Tibial nerve (tissue), 4 donors: ENCODE results near the gene TM9SF4. TPM values are rescaled to one million over a fixed set of nuclear protein-coding genes. Genes with fewer than 3 reads are reported as not detected.

Experiments
- DNase-seq, 2 donors: peaks; one replicate each; pipeline ENCODE4 v3.0.0-alpha.2; 2019; ENCODE audit warnings: low spot score in 2 of 2
- H3K27ac ChIP-seq, 4 donors: fragments of 200-600 bp; sonication (generic) in 3 of 4; one replicate each; pipeline ENCODE4 v1.5.1; 2017 to 2019; ENCODE audit warnings: mild to moderate bottlenecking in 1 of 4
- H3K27me3 ChIP-seq, 2 donors: fragments of 200-600 bp; sonication (generic) in 1 of 2; one replicate each; pipeline versions ENCODE4 v1.5.1 to v1.6.0; 2017 to 2019
- H3K36me3 ChIP-seq, 3 donors: fragments of 200-600 bp; sonication (generic); one replicate each; pipeline ENCODE4 v1.5.1; 2018 to 2019
- H3K4me1 ChIP-seq, 4 donors: fragments of 200-600 bp; sonication (generic) in 3 of 4; one replicate each; pipeline ENCODE4 v1.5.1; 2017 to 2019
- H3K4me3 ChIP-seq, 4 donors: fragments of 200-600 bp; sonication (generic) in 3 of 4; one replicate each; pipeline ENCODE4 v1.5.1; 2017 to 2019; ENCODE audit warnings: mild to moderate bottlenecking in 1 of 4, moderate library complexity in 1 of 4
- H3K9me3 ChIP-seq, 4 donors: fragments of 200-600 bp; sonication (generic) in 3 of 4; one replicate each; pipeline ENCODE4 v1.5.1; 2017 to 2019
- CTCF ChIP-seq, 5 experiments: fragments of 200-600 bp in 3 of 5; fragments of 450-650 bp in 2 of 5; sonication (generic) in 3 of 5; IDR thresholded peaks; one replicate each; pipeline ENCODE4 v1.5.1; 2016 to 2019; ENCODE audit warnings: antibody characterized with exemption in 5 of 5, mild to moderate bottlenecking in 3 of 5, moderate library complexity in 2 of 5
- EP300 ChIP-seq, 2 donors: sonication (generic); formaldehyde crosslinking; IDR thresholded peaks; one replicate each; pipeline ENCODE4 v1.6.1; 2017; ENCODE audit warnings: antibody characterized with exemption in 2 of 2, mild to moderate bottlenecking in 1 of 2
- POLR2A ChIP-seq, 2 donors: fragments of 450-650 bp; IDR thresholded peaks; one replicate each; pipeline ENCODE4 v1.6.1; 2017; ENCODE audit warnings: antibody characterized with exemption in 2 of 2, mild to moderate bottlenecking in 2 of 2, moderate library complexity in 2 of 2
- WGBS, 2 donors: methylation state at CpG; one replicate each; pipeline ENCODE4 v1.1.5; 2018; 5-methylcytosine and 5-hydroxymethylcytosine counted together
- total RNA-seq, 4 donors: library from RNA; depleted of rRNA; stranded (reverse); fragments of >200 nt; gene quantifications; one replicate each; pipeline ENCODE4 v1.1.0, GENCODE V29; 2016

TM9SF4 gene
- total RNA-seq, 4 donors from 2014 or later = 23.1 to 40.5 (median 28.8) TPM

- DNase-seq = no peak
- peaks cover 0 to 46% (median 13%) of the 10 kb centered on the region in 4 donors for H3K4me1 ChIP-seq
- H3K9me3 ChIP-seq = no peaks in the 10 kb centered on the region
- H3K27me3 ChIP-seq = no peaks in the 10 kb centered on the region
- H3K27ac ChIP-seq = peak overlapping the region in 1 of 4 donors; percentile 90
- TF ChIP-seq EP300 (IDR thresholded peaks at IDR 0.05) = no peak
- TF ChIP-seq CTCF (IDR thresholded peaks at IDR 0.05) = no peak
- TF ChIP-seq POLR2A (IDR thresholded peaks at IDR 0.05) = no peak
- 93 to 96% methylated on average over 17 of the region's 17 CpGs for WGBS, 2 donors
- H3K4me3 ChIP-seq = peak overlapping the region in 1 of 4 donors; percentile 79
- H3K36me3 ChIP-seq = peaks cover 0 to 8% (median 0%) of the 10 kb centered on the region in 3 donors
Measured at GRCh38 chr20:32188376-32189122, 79.0 kb downstream of the TM9SF4 start.

DNA sequence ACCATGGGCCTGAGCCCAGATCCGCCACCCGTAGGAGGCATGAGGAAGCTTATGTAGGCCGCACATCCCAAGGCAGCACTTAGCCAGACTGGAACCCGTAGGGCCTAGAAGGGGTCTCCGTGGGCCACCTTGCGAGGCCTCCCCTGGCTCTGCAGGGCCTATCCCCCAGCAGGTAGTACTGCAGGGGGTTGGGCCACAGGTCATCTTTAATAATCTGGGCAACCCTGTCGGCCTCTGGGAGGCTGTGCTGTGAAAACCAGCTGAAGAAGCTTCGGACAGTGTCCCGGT lies 79.6 kb downstream of the TM9SF4 start:
- DNase-seq = no peak
- 88 to 96% methylated on average over 6 to 9 of the region's 9 CpGs for WGBS, 2 donors
- H3K27ac ChIP-seq = peak overlapping the region in 2 of 4 donors; percentile 84 to 90
- peaks cover 0 to 7% (median 0%) of the 10 kb centered on the region in 3 donors for H3K36me3 ChIP-seq
- peaks cover 0 to 46% (median 13%) of the 10 kb centered on the region in 4 donors for H3K4me1 ChIP-seq
- TF ChIP-seq CTCF (IDR thresholded peaks at IDR 0.05) (no peak), EP300 (IDR thresholded peaks at IDR 0.05) (no peak)
- H3K4me3 ChIP-seq = peak overlapping the region in 1 of 4 donors; percentile 79
- no peaks in the 10 kb centered on the region for H3K27me3 ChIP-seq
- no peaks in the 10 kb centered on the region for H3K9me3 ChIP-seq

DNA sequence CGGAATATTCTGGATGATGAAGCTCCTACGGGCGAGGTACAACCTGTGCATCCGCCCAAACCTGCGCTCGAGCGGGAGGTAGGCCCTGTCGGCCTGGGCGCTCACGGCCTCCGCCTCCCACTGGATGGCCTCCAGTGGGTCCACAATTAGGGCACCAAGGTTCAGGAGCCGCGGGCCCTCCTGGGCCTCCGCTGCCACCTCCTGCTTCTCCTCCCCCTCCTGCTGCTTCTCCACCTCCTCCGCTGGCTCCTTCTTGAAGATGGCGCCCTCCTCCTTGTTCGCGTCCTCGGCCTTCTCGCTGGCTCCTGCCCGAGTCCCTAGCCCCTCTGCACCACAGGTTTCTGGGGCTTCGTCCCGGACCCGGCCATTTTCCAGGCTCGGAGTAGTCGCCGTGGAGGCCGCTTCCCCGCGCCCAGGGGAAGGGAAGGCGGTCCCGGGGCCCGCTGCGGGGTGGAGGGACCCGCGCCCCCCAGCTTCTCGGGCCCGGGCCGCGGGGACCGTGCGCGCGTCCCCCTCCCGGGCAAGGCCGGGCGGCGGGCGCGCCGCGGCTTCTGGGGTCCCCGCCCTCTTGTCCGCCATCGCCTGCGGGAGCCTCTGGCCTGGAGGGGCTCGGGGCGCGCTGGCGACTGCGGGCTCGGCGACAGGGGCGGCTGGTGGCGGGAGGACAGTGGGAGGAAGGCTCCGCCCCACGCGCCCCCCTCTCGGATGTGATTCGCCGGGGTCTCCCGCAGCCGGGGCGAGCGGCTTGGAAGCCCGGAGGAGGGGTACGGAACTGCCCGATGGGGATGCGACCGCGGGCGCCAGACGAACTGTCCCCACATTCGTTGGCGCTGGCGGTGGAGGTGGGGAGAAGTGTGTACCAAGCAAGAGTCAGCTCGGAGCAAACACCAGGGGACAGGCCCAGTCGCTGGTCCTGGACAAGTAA lies 80.4 kb downstream of the TM9SF4 start:
- Histone ChIP-seq H3K9me3 (no peaks in the 10 kb centered on the region), H3K4me3 (peak overlapping the region; percentile 61 to 79 (median 69)), H3K4me1 (peaks cover 0 to 46% (median 13%) of the 10 kb centered on the region in 4 donors), H3K27ac (peak overlapping the region; percentile 81 to 91 (median 87)), H3K36me3 (peaks cover 0 to 7% (median 0%) of the 10 kb centered on the region in 3 donors), H3K27me3 (no peaks in the 10 kb centered on the region)
- TF ChIP-seq EP300 (IDR thresholded peaks at IDR 0.05) = no peak
- TF ChIP-seq CTCF (IDR thresholded peaks at IDR 0.05) = peak in 1 of 5 experiments; percentile 18
- 5 to 13% methylated on average over 28 to 80 of the region's 88 CpGs for whole genome bisulfite sequencing, 2 donors
- DNase-seq = peak in 1 of 2 donors; percentile 41

- Histone ChIP-seq H3K36me3 (peaks cover 0 to 15% (median 6%) of the 10 kb centered on the region in 3 donors), H3K9me3 (no peaks in the 10 kb centered on the region), H3K4me1 (peaks cover 0 to 46% (median 13%) of the 10 kb centered on the region in 4 donors), H3K27me3 (no peaks in the 10 kb centered on the region), H3K4me3 (peak overlapping the region; percentile 61 to 79 (median 69)), H3K27ac (peak overlapping the region; percentile 81 to 91 (median 87))
- WGBS, 2 donors = 28 to 36% methylated on average over 13 to 14 of the region's 14 CpGs
- TF ChIP-seq POLR2A (IDR thresholded peaks at IDR 0.05) (no peak), EP300 (IDR thresholded peaks at IDR 0.05) (no peak), CTCF (IDR thresholded peaks at IDR 0.05) (no peak)
- no peak for DNase-seq
Measured at GRCh38 chr20:32190616-32191415, 81.3 kb downstream of the TM9SF4 start.
